GM23248 (cell line): ENCODE measurements around the gene ARID4A.

ENCODE experiments used
- EZH2 ChIP-seq: fragments of 200-600 bp; sonication (generic); IDR thresholded peaks from 2 replicates; pipeline ENCODE4 v1.6.1; 2018; ENCODE audit warnings: antibody characterized with exemption, mild to moderate bottlenecking; ENCODE audit not compliant: insufficient read depth, poor library complexity, severe bottlenecking
- EZH2phosphoT487 ChIP-seq: fragments of 200-600 bp; sonication (generic); IDR thresholded peaks from 2 replicates; pipeline ENCODE4 v1.6.1; 2018; ENCODE audit warnings: antibody characterized with exemption, moderate library complexity, mild to moderate bottlenecking, low read depth; ENCODE audit not compliant: insufficient read depth

DNA sequence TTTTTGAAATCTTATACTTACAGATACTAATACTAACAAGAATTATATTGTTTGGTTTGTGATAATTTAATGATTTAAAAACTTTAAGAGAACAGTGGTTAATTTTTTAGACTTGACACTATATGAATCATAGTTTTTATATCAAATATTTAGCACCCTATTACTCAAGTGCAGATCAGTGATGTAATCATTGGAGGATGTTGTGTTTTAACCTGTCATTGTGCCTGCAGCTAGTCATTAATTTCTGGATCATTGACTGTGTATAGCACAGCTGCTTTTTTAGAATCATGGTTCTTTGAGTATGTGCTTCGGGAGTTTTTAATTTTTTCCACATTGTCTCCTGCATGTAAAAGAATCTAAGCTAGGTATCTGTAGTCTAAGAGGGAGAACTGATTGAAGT lies 17.3 kb downstream of the ARID4A start:
- TF ChIP-seq EZH2 (no peak), EZH2phosphoT487 (no peak)
